ENCODE data around the gene JARID2. TPM values are rescaled to one million over a fixed set of nuclear protein-coding genes. Genes with fewer than 3 reads are reported as not detected.

The JARID2 gene
- total and polyA plus RNA-seq, 4 donors: 1.4 to 12.3 (median 3.4) TPM

GRCh38 chr6:15527838-15528617, 282.2 kb downstream of the JARID2 start:
- Histone ChIP-seq H3K27ac (ENCODE audit: low read depth in 1 of 2, low read length in 2 of 2) (no peak overlapping the region), H3K9ac (ENCODE audit: low read depth in 1 of 2, low read length in 2 of 2) (no peak overlapping the region), H3K36me3 (ENCODE audit: control insufficient read depth in 4 of 4, insufficient read depth in 3 of 4, low read depth in 1 of 4, low read length in 3 of 4) (peaks cover 0 to 26% (median 3%) of the 10 kb centered on the region in 4 donors), H3K4me1 (ENCODE audit: control insufficient read depth in 4 of 4, insufficient read depth in 4 of 4, low read length in 3 of 4) (no peaks in the 10 kb centered on the region), H3K9me3 (ENCODE audit: control insufficient read depth in 4 of 4, low read length in 3 of 4) (no peaks in the 10 kb centered on the region), H3K27me3 (ENCODE audit: control insufficient read depth in 4 of 4, insufficient read depth in 4 of 4, low read length in 3 of 4) (no peaks in the 10 kb centered on the region), H3K4me3 (ENCODE audit: low read depth in 1 of 3, low read length in 3 of 3) (no peak overlapping the region)
- no peak for TF ChIP-seq MAX (IDR thresholded peaks at IDR 0.05)
- TF ChIP-seq CTCF (IDR thresholded peaks at IDR 0.05; ENCODE audit: low read depth, low read length, missing input control): no peak
- no peak for TF ChIP-seq SP1 (IDR thresholded peaks at IDR 0.05)
- TF ChIP-seq HNF4A (conservative IDR thresholded peaks at IDR 0.05): no peak
- no peak for TF ChIP-seq GABPA (IDR thresholded peaks at IDR 0.05 in 1 of 2, conservative IDR thresholded peaks at IDR 0.05 in 1 of 2)
- no peak for TF ChIP-seq NR2F2 (IDR thresholded peaks at IDR 0.05)
- TF ChIP-seq ATF3 (IDR thresholded peaks at IDR 0.05): no peak
- no peak for TF ChIP-seq ZBTB33 (IDR thresholded peaks at IDR 0.05)
- no peak for TF ChIP-seq FOXA2 (IDR thresholded peaks at IDR 0.05)
- TF ChIP-seq YY1 (IDR thresholded peaks at IDR 0.05): no peak
- TF ChIP-seq HNF4G (IDR thresholded peaks at IDR 0.05): no peak
- no peak for TF ChIP-seq EGR1 (IDR thresholded peaks at IDR 0.05; ENCODE audit: low read depth in 2 of 2)
- TF ChIP-seq TAF1 (conservative IDR thresholded peaks at IDR 0.05): no peak
- TF ChIP-seq FOXA1 (IDR thresholded peaks at IDR 0.05): no peak
- no peak for TF ChIP-seq RXRA (IDR thresholded peaks at IDR 0.05)
- no peak for TF ChIP-seq REST (IDR thresholded peaks at IDR 0.05)
- TF ChIP-seq JUND (IDR thresholded peaks at IDR 0.05): no peak
- TF ChIP-seq RAD21 (IDR thresholded peaks at IDR 0.05): no peak
- WGBS: 97% methylated on average over 12 of the region's 12 CpGs
- DNase-seq (ENCODE audit: low spot score): no peak

Measured in liver (tissue), 9 donors.